ENCODE measurements around the gene AR.

Gene AR

DNA sequence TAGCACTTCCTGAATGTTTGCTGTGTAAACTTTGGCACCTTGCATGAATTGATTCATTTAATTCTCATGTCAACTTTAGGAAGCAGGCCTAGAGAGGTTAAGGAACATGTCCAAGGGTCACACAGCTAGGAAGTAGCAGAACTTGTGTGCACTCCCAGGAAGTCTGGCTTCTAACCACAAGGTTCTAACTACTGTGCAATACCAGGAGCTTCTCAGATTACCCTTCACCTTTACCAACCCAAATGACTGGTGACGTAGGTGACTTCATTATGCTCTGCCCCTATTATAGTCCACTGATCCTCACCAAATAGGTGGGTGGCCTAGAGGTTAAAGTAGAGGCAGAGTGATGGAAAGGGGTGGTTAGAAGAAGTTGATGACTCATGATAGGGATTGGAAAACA is 14.4 kb downstream of the AR start:
- CTCF ChIA-PET = interaction anchor here (0.9 kb wide), 1 partner anchor 222 kb away, joined by 4 read pairs; no protein-coding TSS in a partner anchor
- H3K4me3 ChIP-seq (ENCODE audit: low read depth, low read length) = no peak overlapping the region
- DNase-seq (ENCODE audit: low read depth, low spot score) = no peak
- POLR2A ChIA-PET = no interaction called here
- TF ChIP-seq, protein P1, sequence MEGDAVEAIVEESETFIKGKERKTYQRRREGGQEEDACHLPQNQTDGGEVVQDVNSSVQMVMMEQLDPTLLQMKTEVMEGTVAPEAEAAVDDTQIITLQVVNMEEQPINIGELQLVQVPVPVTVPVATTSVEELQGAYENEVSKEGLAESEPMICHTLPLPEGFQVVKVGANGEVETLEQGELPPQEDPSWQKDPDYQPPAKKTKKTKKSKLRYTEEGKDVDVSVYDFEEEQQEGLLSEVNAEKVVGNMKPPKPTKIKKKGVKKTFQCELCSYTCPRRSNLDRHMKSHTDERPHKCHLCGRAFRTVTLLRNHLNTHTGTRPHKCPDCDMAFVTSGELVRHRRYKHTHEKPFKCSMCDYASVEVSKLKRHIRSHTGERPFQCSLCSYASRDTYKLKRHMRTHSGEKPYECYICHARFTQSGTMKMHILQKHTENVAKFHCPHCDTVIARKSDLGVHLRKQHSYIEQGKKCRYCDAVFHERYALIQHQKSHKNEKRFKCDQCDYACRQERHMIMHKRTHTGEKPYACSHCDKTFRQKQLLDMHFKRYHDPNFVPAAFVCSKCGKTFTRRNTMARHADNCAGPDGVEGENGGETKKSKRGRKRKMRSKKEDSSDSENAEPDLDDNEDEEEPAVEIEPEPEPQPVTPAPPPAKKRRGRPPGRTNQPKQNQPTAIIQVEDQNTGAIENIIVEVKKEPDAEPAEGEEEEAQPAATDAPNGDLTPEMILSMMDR (IDR thresholded peaks at IDR 0.05; ENCODE audit: insufficient read depth, low read length, missing control alignments) = no peak

DNA sequence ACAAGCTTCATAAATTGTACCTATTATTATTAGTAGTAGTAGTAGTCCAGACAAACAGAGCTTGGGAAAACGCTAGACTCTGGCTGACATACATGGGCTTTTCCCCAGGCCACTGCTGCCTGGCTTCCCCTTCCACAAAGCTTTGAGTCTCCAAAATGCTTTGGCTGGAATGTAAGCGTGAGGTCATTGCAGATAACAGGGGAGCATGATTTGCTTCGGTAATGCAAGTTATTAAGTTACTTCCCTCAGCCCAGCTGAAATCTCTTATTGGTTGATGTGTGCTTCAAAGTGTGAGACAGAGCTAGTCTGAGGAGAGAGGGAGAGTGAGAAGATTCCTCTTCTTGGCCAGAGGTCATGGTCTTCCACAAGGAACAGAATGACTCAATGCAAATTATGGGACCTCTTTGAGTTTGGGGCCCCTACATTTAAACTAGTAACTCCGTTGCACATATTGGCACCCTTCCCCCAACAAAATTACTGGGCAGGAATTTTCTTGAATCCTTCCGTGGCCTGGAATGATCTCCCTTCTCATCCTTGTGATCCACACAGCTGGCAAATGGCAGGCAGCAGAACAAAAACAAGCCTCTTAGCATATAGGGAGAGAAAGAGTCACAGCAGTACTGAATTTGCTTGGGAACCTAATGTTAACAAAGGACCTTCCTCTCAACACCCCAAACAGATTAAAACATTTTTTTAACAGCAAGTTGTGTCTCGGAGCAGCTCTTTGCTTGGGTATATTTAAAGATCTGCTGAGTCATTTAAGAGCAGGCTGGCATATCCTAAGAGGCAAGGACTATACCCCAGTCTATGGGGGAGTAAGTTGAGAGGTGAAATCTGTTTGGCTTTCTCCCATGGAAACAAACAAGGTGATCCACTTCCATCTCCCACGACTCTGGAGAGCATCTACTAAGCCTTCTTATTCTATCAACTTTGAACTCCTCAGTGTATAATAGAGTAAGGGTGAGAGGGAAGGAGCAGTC is 19.9 kb downstream of the AR start:
- ChIA-PET CTCF (interaction anchor here (1.0 kb wide), 1 partner anchor 8 kb away, joined by 5 read pairs; no protein-coding TSS in a partner anchor), POLR2A (no interaction called here)
- TF ChIP-seq, protein P1 (IDR thresholded peaks at IDR 0.05; ENCODE audit: insufficient read depth, low read length, missing control alignments) = no peak
- no peak for DNase-seq (ENCODE audit: low read depth, low spot score)
- no peak overlapping the region for H3K4me3 ChIP-seq (ENCODE audit: low read depth, low read length)

DNA sequence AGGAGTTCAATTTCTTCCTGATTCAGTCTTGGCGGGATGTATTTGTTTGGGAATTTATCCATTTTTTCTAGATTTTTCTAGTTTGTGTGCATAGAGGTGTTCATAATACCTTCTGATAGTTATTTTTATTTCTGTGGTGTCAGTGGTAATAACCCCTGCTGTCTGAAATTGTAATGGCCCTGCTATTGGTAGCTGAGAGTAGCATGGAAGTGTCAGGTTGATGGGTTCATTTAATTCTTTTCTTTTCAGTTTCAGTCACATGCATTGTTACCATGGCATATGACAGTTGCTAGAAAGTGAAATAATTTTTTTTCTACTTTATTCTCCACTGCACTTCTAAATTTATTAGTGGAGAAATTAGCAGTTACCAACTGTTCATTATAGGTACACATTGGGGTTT is 20.7 kb downstream of the AR start:
- no peak overlapping the region for H3K4me3 ChIP-seq (ENCODE audit: low read depth, low read length)
- TF ChIP-seq, protein P1 (IDR thresholded peaks at IDR 0.05; ENCODE audit: insufficient read depth, low read length, missing control alignments) = no peak
- ChIA-PET POLR2A (interaction anchor here (0.5 kb wide), 1 partner anchor 575 kb away, joined by 3 read pairs; no protein-coding TSS in a partner anchor), CTCF (interaction anchor here (1.0 kb wide), 1 partner anchor 9 kb away, joined by 5 read pairs; no protein-coding TSS in a partner anchor)
- DNase-seq (ENCODE audit: low read depth, low spot score) = no peak

DNA sequence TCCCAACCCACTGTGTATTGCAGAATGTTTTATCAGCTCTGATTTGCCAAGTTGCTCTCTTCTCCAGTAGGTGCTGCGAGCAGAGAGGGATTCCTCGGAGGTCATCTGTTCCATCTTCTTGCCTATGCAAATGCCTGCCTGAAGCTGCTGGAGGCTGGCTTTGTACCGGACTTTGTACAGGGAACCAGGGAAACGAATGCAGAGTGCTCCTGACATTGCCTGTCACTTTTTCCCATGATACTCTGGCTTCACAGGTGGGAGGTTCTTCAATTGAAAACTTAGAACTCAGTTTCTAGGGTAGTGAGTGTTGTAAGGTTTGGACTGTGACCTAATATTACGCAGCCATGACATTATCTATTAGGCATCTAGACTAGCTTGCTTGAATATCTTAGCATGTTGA is 24.9 kb downstream of the AR start:
- POLR2A ChIA-PET = no interaction called here
- CTCF ChIA-PET = interaction anchor here (1.3 kb wide), 1 partner anchor 14 kb away, joined by 3 read pairs; no protein-coding TSS in a partner anchor
- TF ChIP-seq, protein P1 (IDR thresholded peaks at IDR 0.05; ENCODE audit: insufficient read depth, low read length, missing control alignments) = no peak
- no peak for DNase-seq (ENCODE audit: low read depth, low spot score)
- H3K4me3 ChIP-seq (ENCODE audit: low read depth, low read length) = no peak overlapping the region

DNA sequence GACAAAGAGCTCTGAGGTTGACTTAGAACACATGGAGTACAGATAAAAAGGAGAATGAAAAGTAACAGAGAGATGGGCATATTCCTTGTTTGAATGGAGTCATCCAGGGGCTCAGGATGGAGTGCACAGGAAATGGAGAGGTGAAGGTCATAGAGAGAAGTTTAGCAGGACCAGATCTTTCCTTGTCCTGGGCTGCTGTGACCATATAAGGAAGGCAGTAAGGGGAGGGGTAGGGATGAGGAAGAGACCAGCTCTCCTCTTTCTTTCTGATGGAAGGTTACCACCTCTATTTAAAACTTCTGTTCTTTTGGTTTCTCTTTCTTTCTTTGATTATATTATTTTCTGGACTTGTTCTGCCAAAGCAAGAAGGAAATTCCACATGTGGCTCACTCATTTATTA is 27.0 kb downstream of the AR start:
- TF ChIP-seq, protein P1 (IDR thresholded peaks at IDR 0.05; ENCODE audit: insufficient read depth, low read length, missing control alignments) = no peak
- no peak for DNase-seq (ENCODE audit: low read depth, low spot score)
- ChIA-PET CTCF (no interaction called here), POLR2A (no interaction called here)
- no peak overlapping the region for H3K4me3 ChIP-seq (ENCODE audit: low read depth, low read length)

DNA sequence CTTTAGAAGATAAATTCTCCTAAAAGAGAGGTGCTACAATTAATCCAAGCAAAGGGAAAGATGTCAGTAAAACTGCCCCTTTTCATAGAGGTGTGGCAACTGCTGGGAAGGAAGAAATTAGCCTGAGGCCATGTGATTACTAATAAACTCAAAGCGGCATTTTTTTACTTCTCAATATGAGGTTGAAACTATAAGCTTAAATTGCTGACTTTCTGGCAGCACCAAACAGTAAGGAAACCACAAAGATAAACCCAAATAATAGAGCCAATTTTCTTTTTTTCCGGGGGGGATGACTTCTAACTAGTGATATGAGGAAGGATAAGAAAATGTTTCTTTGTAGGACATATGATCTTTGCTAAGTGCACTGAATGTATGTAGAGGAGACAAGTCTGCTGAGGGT is 30.9 kb downstream of the AR start:
- ChIA-PET POLR2A (no interaction called here), CTCF (no interaction called here)
- DNase-seq (ENCODE audit: low read depth, low spot score) = no peak
- H3K4me3 ChIP-seq (ENCODE audit: low read depth, low read length) = no peak overlapping the region
- TF ChIP-seq, protein P1 (IDR thresholded peaks at IDR 0.05; ENCODE audit: insufficient read depth, low read length, missing control alignments) = no peak
